Mammary epithelial cell (primary cell): ENCODE data around the gene BPIFB6.

Source experiments
- CTCF ChIP-seq, 2 donors: IDR thresholded peaks in 1 of 2; conservative IDR thresholded peaks in 1 of 2; 2 replicates each; pipeline ENCODE4 v1.5.1; 2011 to 2012; ENCODE audit warnings: inconsistent platforms in 2 of 2, low read length in 2 of 2, mild to moderate bottlenecking in 2 of 2, control low read depth in 1 of 2, low read depth in 1 of 2; ENCODE audit not compliant: insufficient read depth in 1 of 2; ENCODE audit errors: extremely low read depth in 1 of 2
- EZH2 ChIP-seq: IDR thresholded peaks from 2 replicates; pipeline ENCODE4 v1.6.1; 2012; ENCODE audit warnings: low read length, inconsistent platforms, borderline replicate concordance

GRCh38 chr20:32991792-32992641 is 39.4 kb upstream of the BPIFB6 start:
- TF ChIP-seq EZH2 (no peak), CTCF (conservative IDR thresholded peaks at IDR 0.05 in 1 of 2, IDR thresholded peaks at IDR 0.05 in 1 of 2; ENCODE audit: extremely low read depth in 1 of 2, insufficient read depth in 1 of 2, low read depth in 1 of 2, low read length in 2 of 2) (no peak)
